Panc1 (cell line): ENCODE measurements around the gene CCDC178. TPM values are rescaled to one million over a fixed set of nuclear protein-coding genes. Genes with fewer than 3 reads are reported as not detected.

Experiments used
- ATAC-seq: fragments of 200-7000 bp; cut with Tn5 transposase; 2 replicates; pipeline ENCODE4 v1.9.1; 2020; ENCODE audit warnings: mild to moderate bottlenecking, moderate library complexity
- BruUV-seq: library from RNA; stranded (reverse); fragments of 400-500 nt; replicated peaks from 2 replicates; lab custom pipeline; 2021; lab: Mats Ljungman, UMichigan
- CTCF ChIA-PET: fragments of 300-600 bp; sonication (Branson Sonifier 250); formaldehyde crosslinking; loops from one replicate; lab custom pipeline; 2022; ENCODE audit warnings: antibody characterized with exemption; lab: Charles Lee
- POLR2A ChIA-PET: fragments of 300-600 bp; sonication (Branson Sonifier 250); formaldehyde crosslinking; loops from one replicate; lab custom pipeline; 2022; ENCODE audit warnings: antibody characterized with exemption; lab: Charles Lee
- DNase-seq: peaks from one replicate; pipeline ENCODE4 v3.0.0-alpha.2; 2010; ENCODE audit warnings: low read depth, low spot score
- H3K27ac ChIP-seq: 2 replicates; pipeline ENCODE4 v1.5.1; 2011; ENCODE audit warnings: mild to moderate bottlenecking, low read length, inconsistent platforms
- H3K27me3 ChIP-seq: fragments of 200-500 bp; sonication (Bioruptor generic); 2 replicates; pipeline ENCODE4 v1.6.0; 2014; ENCODE audit warnings: low read length, inconsistent platforms; ENCODE audit not compliant: control insufficient read depth, insufficient read depth
- H3K36me3 ChIP-seq: fragments of 200-500 bp; sonication (Bioruptor generic); 2 replicates; pipeline ENCODE4 v1.5.1; 2014; ENCODE audit warnings: inconsistent platforms, mild to moderate bottlenecking, low read length, moderate library complexity; ENCODE audit not compliant: control insufficient read depth, insufficient read depth
- H3K4me1 ChIP-seq: 2 replicates; pipeline ENCODE4 v1.5.1; 2011; ENCODE audit warnings: inconsistent platforms, mild to moderate bottlenecking, low read length, moderate library complexity; ENCODE audit not compliant: control insufficient read depth, insufficient read depth
- H3K4me3 ChIP-seq, 2 experiments: 2 replicates each; pipeline ENCODE4 v1.5.1; 2011 to 2012; ENCODE audit warnings: low read depth in 2 of 2, low read length in 2 of 2, mild to moderate bottlenecking in 2 of 2, inconsistent platforms in 1 of 2, moderate library complexity in 1 of 2
- H3K9me3 ChIP-seq: fragments of 200-500 bp; sonication (Bioruptor generic); 2 replicates; pipeline ENCODE4 v1.5.1; 2014; ENCODE audit warnings: low read depth, mild to moderate bottlenecking, inconsistent platforms, low read length, moderate library complexity; ENCODE audit not compliant: control insufficient read depth, insufficient read depth
- CTCF ChIP-seq: fragments of 450-650 bp; IDR thresholded peaks from 2 replicates; pipeline ENCODE4 v1.5.1; 2017; ENCODE audit warnings: mild to moderate bottlenecking
- POLR2AphosphoS5 ChIP-seq: IDR thresholded peaks from 2 replicates; pipeline ENCODE4 v1.6.1; 2012; ENCODE audit warnings: mild to moderate bottlenecking, low read depth, low read length, moderate library complexity
- SIN3A ChIP-seq: IDR thresholded peaks from 2 replicates; pipeline ENCODE4 v1.6.1; 2012; ENCODE audit warnings: low read depth, mild to moderate bottlenecking, low read length, moderate library complexity, borderline replicate concordance; ENCODE audit not compliant: insufficient read depth
- TCF7L2 ChIP-seq: IDR thresholded peaks from 2 replicates; pipeline ENCODE4 v1.6.1; 2011; ENCODE audit warnings: mild to moderate bottlenecking, low read depth, low read length, inconsistent platforms
- in situ Hi-C: cut with HindIII; loops from 2 replicates; pipeline ENCODE4 v1.10.0; 2016; ENCODE audit warnings: low sequenced_read_pairs, low pct_unique_long_range_greater_than_20kb
- intact Hi-C: fragments of 100-400 bp; cut with micrococcal nuclease; formaldehyde crosslinking; loops from one replicate; pipeline ENCODE4 v1.10.0; 2022; ENCODE audit not compliant: unreplicated experiment
- total RNA-seq: library from RNA; stranded (reverse); gene quantifications from one replicate; pipeline ENCODE4 v1.2.1, GENCODE V29; 2021; ENCODE audit not compliant: unreplicated experiment
- TF ChIP-seq, protein P1 (sequence below), 2 experiments: IDR thresholded peaks; 2 replicates each; pipeline ENCODE4 v1.6.1; 2011 to 2012; ENCODE audit warnings: low read depth in 2 of 2, control low read depth in 1 of 2, low read length in 1 of 2, mild to moderate bottlenecking in 1 of 2, moderate library complexity in 1 of 2; ENCODE audit not compliant: insufficient read depth in 1 of 2

Gene CCDC178
- total RNA-seq, 1 experiment from 2014 or later = not detected

DNA sequence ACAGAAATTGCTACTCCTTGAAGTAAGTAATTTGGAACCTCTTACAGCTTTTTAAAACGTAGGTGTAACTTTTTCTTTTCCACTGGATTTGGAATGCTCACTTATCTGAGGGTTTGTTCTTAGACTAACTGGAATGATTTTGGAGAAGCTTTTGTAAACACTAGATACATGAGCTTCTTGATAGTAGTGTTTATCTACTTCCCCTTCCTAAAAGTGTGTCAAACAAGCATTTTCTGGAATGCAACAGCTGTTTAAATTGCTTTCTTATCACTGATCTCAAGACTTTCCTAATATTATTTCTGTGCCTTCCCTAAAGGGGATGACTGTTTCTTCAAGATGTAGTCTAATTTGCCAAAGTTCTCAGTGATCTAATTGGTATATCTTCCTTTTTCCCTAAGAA lies 282.6 kb downstream of the CCDC178 start:
- in situ Hi-C loops (no loop called here), intact Hi-C loops (no loop called here)
- TF ChIP-seq, protein P1, sequence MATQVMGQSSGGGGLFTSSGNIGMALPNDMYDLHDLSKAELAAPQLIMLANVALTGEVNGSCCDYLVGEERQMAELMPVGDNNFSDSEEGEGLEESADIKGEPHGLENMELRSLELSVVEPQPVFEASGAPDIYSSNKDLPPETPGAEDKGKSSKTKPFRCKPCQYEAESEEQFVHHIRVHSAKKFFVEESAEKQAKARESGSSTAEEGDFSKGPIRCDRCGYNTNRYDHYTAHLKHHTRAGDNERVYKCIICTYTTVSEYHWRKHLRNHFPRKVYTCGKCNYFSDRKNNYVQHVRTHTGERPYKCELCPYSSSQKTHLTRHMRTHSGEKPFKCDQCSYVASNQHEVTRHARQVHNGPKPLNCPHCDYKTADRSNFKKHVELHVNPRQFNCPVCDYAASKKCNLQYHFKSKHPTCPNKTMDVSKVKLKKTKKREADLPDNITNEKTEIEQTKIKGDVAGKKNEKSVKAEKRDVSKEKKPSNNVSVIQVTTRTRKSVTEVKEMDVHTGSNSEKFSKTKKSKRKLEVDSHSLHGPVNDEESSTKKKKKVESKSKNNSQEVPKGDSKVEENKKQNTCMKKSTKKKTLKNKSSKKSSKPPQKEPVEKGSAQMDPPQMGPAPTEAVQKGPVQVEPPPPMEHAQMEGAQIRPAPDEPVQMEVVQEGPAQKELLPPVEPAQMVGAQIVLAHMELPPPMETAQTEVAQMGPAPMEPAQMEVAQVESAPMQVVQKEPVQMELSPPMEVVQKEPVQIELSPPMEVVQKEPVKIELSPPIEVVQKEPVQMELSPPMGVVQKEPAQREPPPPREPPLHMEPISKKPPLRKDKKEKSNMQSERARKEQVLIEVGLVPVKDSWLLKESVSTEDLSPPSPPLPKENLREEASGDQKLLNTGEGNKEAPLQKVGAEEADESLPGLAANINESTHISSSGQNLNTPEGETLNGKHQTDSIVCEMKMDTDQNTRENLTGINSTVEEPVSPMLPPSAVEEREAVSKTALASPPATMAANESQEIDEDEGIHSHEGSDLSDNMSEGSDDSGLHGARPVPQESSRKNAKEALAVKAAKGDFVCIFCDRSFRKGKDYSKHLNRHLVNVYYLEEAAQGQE (IDR thresholded peaks at IDR 0.05; ENCODE audit: insufficient read depth in 1 of 2, low read depth in 2 of 2, low read length in 1 of 2) = no peak
- TF ChIP-seq POLR2AphosphoS5 (no peak), TCF7L2 (no peak), CTCF (no peak), SIN3A (no peak)
- Histone ChIP-seq H3K27me3 (no peaks in the 10 kb centered on the region), H3K4me3 (no peak overlapping the region), H3K9me3 (no peaks in the 10 kb centered on the region), H3K36me3 (no peaks in the 10 kb centered on the region; the same call in 1 of the 2 replicates), H3K27ac (no peak overlapping the region), H3K4me1 (no peaks in the 10 kb centered on the region)
- no TSS peak for BruUV-seq
- CTCF ChIA-PET = no interaction called here
- ATAC-seq (no peak), DNase-seq (no peak)
- POLR2A ChIA-PET = no interaction called here

- ATAC-seq (no peak), DNase-seq (no peak)
- no peak overlapping the region for H3K4me3 ChIP-seq
- no peak overlapping the region for H3K27ac ChIP-seq
- in situ Hi-C loops = no loop called here
- no peaks in the 10 kb centered on the region; the same call in 1 of the 2 replicates for H3K36me3 ChIP-seq
- no peaks in the 10 kb centered on the region for H3K27me3 ChIP-seq
- no peaks in the 10 kb centered on the region for H3K4me1 ChIP-seq
- ChIA-PET CTCF (no interaction called here), POLR2A (no interaction called here)
- no TSS peak for BruUV-seq
- H3K9me3 ChIP-seq = no peaks in the 10 kb centered on the region
- TF ChIP-seq, protein P1 (IDR thresholded peaks at IDR 0.05; ENCODE audit: insufficient read depth in 1 of 2, low read depth in 2 of 2, low read length in 1 of 2) = no peak
- TF ChIP-seq SIN3A = no peak
- TF ChIP-seq TCF7L2 = no peak
- no peak for TF ChIP-seq POLR2AphosphoS5
- no peak for TF ChIP-seq CTCF
- intact Hi-C loops = no loop called here
Observed at GRCh38 chr18:33156906-33157470, 283.5 kb downstream of the CCDC178 start.
